SK-N-SH (cell line): ENCODE data around the gene IP6K1. TPM values are rescaled to one million over a fixed set of nuclear protein-coding genes. Genes with fewer than 3 reads are reported as not detected.

ENCODE experiments used
- CTCF ChIA-PET: fragments of 300-600, 350-600 bp; formaldehyde crosslinking; extraction: SDS; loops from one replicate; lab custom pipeline; 2021; lab: Yijun Ruan, JAX
- POLR2A ChIA-PET: fragments of 350-600 bp; sonication (Branson Sonifier 250); formaldehyde crosslinking; extraction: SDS; loops from one replicate; lab custom pipeline; 2020; ENCODE audit warnings: antibody characterized with exemption, inconsistent platforms; lab: Yijun Ruan, JAX
- DNase-seq: peaks from one replicate; pipeline ENCODE4 v3.0.0; 2012
- H2AFZ ChIP-seq: fragments of 200-600 bp; sonication (generic); 2 replicates; pipeline ENCODE4 v1.8.1; 2016; ENCODE audit warnings: antibody characterized with exemption, mild to moderate bottlenecking, low read depth
- H3F3A ChIP-seq: fragments of 200-600 bp; sonication (generic); replicated peaks from 2 replicates; pipeline ENCODE3; 2016; ENCODE audit warnings: antibody characterized with exemption, mild to moderate bottlenecking; ENCODE audit not compliant: insufficient read depth
- H3K27ac ChIP-seq, 2 experiments: fragments of 200-500 bp in 1 of 2; fragments of 200-600 bp in 1 of 2; sonication (Bioruptor generic) in 1 of 2; sonication (generic), shearing (Covaris generic) in 1 of 2; 2 replicates each; pipeline versions ENCODE4 v1.5.1 to v1.6.1; 2014 to 2016; ENCODE audit warnings: low read depth in 2 of 2, inconsistent platforms in 1 of 2, low read length in 1 of 2, mild to moderate bottlenecking in 1 of 2, mixed read lengths in 1 of 2
- H3K27me3 ChIP-seq: fragments of 200-600 bp; sonication (generic), shearing (Covaris generic); 2 replicates; pipeline ENCODE4 v1.6.1; 2016; ENCODE audit warnings: mixed run types; ENCODE audit not compliant: insufficient read depth
- H3K36me3 ChIP-seq, 2 experiments: fragments of 200-500 bp in 1 of 2; fragments of 200-600 bp in 1 of 2; sonication (Bioruptor generic) in 1 of 2; sonication (generic) in 1 of 2; replicated peaks in 1 of 2; 2 replicates each; pipeline versions ENCODE3 to v1.5.1; 2014 to 2016; ENCODE audit warnings: low read length in 1 of 2, mild to moderate bottlenecking in 1 of 2; ENCODE audit not compliant: insufficient read depth in 2 of 2, control insufficient read depth in 1 of 2
- H3K4me1 ChIP-seq, 2 experiments: fragments of 200-500 bp in 1 of 2; fragments of 200-600 bp in 1 of 2; sonication (Bioruptor generic) in 1 of 2; sonication (generic), shearing (Covaris generic) in 1 of 2; 2 replicates each; pipeline versions ENCODE4 v1.5.1 to v1.6.1; 2014 to 2016; ENCODE audit warnings: low read depth in 1 of 2, low read length in 1 of 2, mixed run types in 1 of 2; ENCODE audit not compliant: insufficient read depth in 2 of 2, control insufficient read depth in 1 of 2
- H3K4me2 ChIP-seq: fragments of 200-600 bp; sonication (generic), shearing (Covaris generic); 2 replicates; pipeline ENCODE4 v1.6.1; 2017; ENCODE audit warnings: mixed run types
- H3K4me3 ChIP-seq, 2 experiments: fragments of 200-500 bp in 1 of 2; fragments of 200-600 bp in 1 of 2; sonication (Bioruptor generic) in 1 of 2; sonication (generic), shearing (Covaris generic) in 1 of 2; 2 replicates each; pipeline versions ENCODE4 v1.5.1 to v1.8.1; 2014 to 2016; ENCODE audit warnings: low read depth in 2 of 2, inconsistent platforms in 1 of 2, low read length in 1 of 2, mild to moderate bottlenecking in 1 of 2, mixed read lengths in 1 of 2, moderate library complexity in 1 of 2
- H3K79me2 ChIP-seq: fragments of 200-600 bp; sonication (generic); 2 replicates; pipeline ENCODE4 v1.8.1; 2017; ENCODE audit warnings: mild to moderate bottlenecking; ENCODE audit not compliant: insufficient read depth
- H3K9ac ChIP-seq: fragments of 200-600 bp; sonication (generic); 2 replicates; pipeline ENCODE4 v1.6.1; 2017; ENCODE audit warnings: mixed run types
- H3K9me2 ChIP-seq: fragments of 200-600 bp; sonication (generic); 2 replicates; pipeline ENCODE4 v1.6.1; 2017; ENCODE audit warnings: mixed run types
- H3K9me3 ChIP-seq: fragments of 200-600 bp; sonication (generic); 2 replicates; pipeline ENCODE4 v1.6.1; 2017; ENCODE audit warnings: mixed run types, mild to moderate bottlenecking, moderate library complexity
- H4K20me1 ChIP-seq: fragments of 200-600 bp; sonication (generic); 2 replicates; pipeline ENCODE4 v1.6.1; 2017; ENCODE audit warnings: mild to moderate bottlenecking, mixed run types; ENCODE audit not compliant: insufficient read depth
- CHD2 ChIP-seq: fragments of 150-350 bp; IDR thresholded peaks from 2 replicates; pipeline ENCODE4 v1.6.1; 2018; ENCODE audit warnings: low read length; ENCODE audit not compliant: partially characterized antibody
- EZH2phosphoT487 ChIP-seq: fragments of 200-600 bp; sonication (generic); IDR thresholded peaks from 2 replicates; pipeline ENCODE4 v1.6.1; 2017; ENCODE audit warnings: low read depth, mixed run types, mild to moderate bottlenecking, antibody characterized with exemption, moderate library complexity, borderline replicate concordance
- GATA2 ChIP-seq: sonication (generic); formaldehyde crosslinking; IDR thresholded peaks from 2 replicates; pipeline ENCODE4 v1.5.0; 2020; ENCODE audit warnings: mild to moderate bottlenecking, missing genetic modification reagents
- MXI1 ChIP-seq: IDR thresholded peaks from 2 replicates; pipeline ENCODE4 v1.6.1; 2012; ENCODE audit warnings: mild to moderate bottlenecking, low read depth, low read length, improper control_type of control experiment
- WGBS: methylation state at CpG from one replicate; pipeline ENCODE4 v1.1.6; 2017; ENCODE audit warnings: low lambda C conversion rate; 5-methylcytosine and 5-hydroxymethylcytosine counted together
- polyA plus RNA-seq, 3 experiments: library from polyadenylated mRNA; depleted of rRNA; stranded (reverse); fragments of >200 nt; gene quantifications; 2 replicates each; pipeline ENCODE4 v1.2.3, GENCODE V29; 2012
- TF ChIP-seq, protein P1 (sequence below): IDR thresholded peaks from 2 replicates; pipeline ENCODE4 v1.4.0; 2012; ENCODE audit warnings: low read depth, borderline replicate concordance
- TF ChIP-seq, protein P2 (sequence below): fragments of 150-350 bp; IDR thresholded peaks from 2 replicates; pipeline ENCODE4 v1.6.1; 2017; ENCODE audit warnings: antibody characterized with exemption, low read length, low read depth, borderline replicate concordance
- TF ChIP-seq, protein P3 (sequence below): fragments of 150-350 bp; IDR thresholded peaks from 2 replicates; pipeline ENCODE4 v1.6.1; 2016; ENCODE audit warnings: mild to moderate bottlenecking, low read depth, low read length
- TF ChIP-seq, protein P4 (sequence below): fragments of 200-600 bp; sonication (generic); IDR thresholded peaks from 2 replicates; pipeline ENCODE4 v1.6.1; 2017; ENCODE audit warnings: antibody characterized with exemption, mild to moderate bottlenecking, moderate library complexity
- TF ChIP-seq, protein P5 (sequence below): IDR thresholded peaks from 2 replicates; pipeline ENCODE4 v1.4.0; 2012; ENCODE audit warnings: low read depth, borderline replicate concordance

IP6K1 gene
- polyA plus RNA-seq, 1 of the 3 experiments (the other 2 are of a cell fraction), result 23.3 TPM

DNA sequence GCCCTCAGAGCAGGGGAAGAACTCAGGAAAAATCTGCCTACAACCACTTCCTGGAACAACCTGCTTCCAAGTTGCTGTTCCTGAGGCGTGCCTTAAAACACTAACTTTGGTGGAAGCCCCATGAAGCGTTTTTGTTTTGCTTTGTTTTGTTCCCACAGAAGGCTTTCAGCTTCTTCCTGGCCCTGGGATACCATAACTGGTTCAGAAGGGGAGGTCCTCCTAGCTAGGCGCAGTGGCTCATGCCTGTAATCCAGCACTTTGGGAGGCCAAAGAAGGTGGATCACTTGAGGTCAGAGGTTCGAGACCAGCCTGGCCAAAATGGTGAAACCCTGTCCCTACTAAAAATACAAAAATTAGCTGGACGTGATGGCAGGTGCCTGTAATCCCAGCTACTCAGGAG lies 1.2 kb upstream of the IP6K1 start:
- no peaks in the 10 kb centered on the region for H3K27me3 ChIP-seq
- H3K9me2 ChIP-seq, result no peaks in the 10 kb centered on the region
- WGBS, result 89% methylated on average over 5 of the region's 5 CpGs
- H3K27ac ChIP-seq, result no peak overlapping the region
- H3K4me2 ChIP-seq, result no peak overlapping the region
- TF ChIP-seq, protein P1, sequence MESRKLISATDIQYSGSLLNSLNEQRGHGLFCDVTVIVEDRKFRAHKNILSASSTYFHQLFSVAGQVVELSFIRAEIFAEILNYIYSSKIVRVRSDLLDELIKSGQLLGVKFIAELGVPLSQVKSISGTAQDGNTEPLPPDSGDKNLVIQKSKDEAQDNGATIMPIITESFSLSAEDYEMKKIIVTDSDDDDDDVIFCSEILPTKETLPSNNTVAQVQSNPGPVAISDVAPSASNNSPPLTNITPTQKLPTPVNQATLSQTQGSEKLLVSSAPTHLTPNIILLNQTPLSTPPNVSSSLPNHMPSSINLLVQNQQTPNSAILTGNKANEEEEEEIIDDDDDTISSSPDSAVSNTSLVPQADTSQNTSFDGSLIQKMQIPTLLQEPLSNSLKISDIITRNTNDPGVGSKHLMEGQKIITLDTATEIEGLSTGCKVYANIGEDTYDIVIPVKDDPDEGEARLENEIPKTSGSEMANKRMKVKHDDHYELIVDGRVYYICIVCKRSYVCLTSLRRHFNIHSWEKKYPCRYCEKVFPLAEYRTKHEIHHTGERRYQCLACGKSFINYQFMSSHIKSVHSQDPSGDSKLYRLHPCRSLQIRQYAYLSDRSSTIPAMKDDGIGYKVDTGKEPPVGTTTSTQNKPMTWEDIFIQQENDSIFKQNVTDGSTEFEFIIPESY, result no peak
- TF ChIP-seq, protein P2, sequence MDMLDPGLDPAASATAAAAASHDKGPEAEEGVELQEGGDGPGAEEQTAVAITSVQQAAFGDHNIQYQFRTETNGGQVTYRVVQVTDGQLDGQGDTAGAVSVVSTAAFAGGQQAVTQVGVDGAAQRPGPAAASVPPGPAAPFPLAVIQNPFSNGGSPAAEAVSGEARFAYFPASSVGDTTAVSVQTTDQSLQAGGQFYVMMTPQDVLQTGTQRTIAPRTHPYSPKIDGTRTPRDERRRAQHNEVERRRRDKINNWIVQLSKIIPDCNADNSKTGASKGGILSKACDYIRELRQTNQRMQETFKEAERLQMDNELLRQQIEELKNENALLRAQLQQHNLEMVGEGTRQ, result no peak
- TF ChIP-seq, protein P3, sequence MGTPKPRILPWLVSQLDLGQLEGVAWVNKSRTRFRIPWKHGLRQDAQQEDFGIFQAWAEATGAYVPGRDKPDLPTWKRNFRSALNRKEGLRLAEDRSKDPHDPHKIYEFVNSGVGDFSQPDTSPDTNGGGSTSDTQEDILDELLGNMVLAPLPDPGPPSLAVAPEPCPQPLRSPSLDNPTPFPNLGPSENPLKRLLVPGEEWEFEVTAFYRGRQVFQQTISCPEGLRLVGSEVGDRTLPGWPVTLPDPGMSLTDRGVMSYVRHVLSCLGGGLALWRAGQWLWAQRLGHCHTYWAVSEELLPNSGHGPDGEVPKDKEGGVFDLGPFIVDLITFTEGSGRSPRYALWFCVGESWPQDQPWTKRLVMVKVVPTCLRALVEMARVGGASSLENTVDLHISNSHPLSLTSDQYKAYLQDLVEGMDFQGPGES, result no peak
- TF ChIP-seq, protein P4, sequence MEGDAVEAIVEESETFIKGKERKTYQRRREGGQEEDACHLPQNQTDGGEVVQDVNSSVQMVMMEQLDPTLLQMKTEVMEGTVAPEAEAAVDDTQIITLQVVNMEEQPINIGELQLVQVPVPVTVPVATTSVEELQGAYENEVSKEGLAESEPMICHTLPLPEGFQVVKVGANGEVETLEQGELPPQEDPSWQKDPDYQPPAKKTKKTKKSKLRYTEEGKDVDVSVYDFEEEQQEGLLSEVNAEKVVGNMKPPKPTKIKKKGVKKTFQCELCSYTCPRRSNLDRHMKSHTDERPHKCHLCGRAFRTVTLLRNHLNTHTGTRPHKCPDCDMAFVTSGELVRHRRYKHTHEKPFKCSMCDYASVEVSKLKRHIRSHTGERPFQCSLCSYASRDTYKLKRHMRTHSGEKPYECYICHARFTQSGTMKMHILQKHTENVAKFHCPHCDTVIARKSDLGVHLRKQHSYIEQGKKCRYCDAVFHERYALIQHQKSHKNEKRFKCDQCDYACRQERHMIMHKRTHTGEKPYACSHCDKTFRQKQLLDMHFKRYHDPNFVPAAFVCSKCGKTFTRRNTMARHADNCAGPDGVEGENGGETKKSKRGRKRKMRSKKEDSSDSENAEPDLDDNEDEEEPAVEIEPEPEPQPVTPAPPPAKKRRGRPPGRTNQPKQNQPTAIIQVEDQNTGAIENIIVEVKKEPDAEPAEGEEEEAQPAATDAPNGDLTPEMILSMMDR, result no peak
- TF ChIP-seq CHD2 (no peak), MXI1 (no peak)
- TF ChIP-seq, protein P5, sequence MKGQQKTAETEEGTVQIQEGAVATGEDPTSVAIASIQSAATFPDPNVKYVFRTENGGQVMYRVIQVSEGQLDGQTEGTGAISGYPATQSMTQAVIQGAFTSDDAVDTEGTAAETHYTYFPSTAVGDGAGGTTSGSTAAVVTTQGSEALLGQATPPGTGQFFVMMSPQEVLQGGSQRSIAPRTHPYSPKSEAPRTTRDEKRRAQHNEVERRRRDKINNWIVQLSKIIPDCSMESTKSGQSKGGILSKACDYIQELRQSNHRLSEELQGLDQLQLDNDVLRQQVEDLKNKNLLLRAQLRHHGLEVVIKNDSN, result no peak
- TF ChIP-seq, all 33 proteins: peak for 0
- peaks cover 38% of the 10 kb centered on the region for H3K79me2 ChIP-seq
- ChIA-PET POLR2A (no interaction called here), CTCF (interaction anchor here (0.7 to 3.3 kb wide), 2 partner anchors 15 to 52 kb away, joined by 3 to 23 read pairs; partner anchors contain the start of gene INKA1)
- H3K4me3 ChIP-seq, result no peak overlapping the region; a peak in 1 of 4 replicates
- H2AFZ ChIP-seq, result peak overlapping the region; percentile 91; the same call in 1 of the 2 replicates
- H3K9ac ChIP-seq, result no peak overlapping the region
- peaks cover 5 to 6% of the 10 kb centered on the region in 2 experiments; a peak in 1 of 4 replicates for H3K4me1 ChIP-seq
- peaks cover 0 to 16% of the 10 kb centered on the region in 2 experiments for H3K36me3 ChIP-seq
- H3F3A ChIP-seq, result no peaks in the 10 kb centered on the region
- DNase-seq, result no peak
- H3K9me3 ChIP-seq, result no peaks in the 10 kb centered on the region
- no peaks in the 10 kb centered on the region for H4K20me1 ChIP-seq

DNA sequence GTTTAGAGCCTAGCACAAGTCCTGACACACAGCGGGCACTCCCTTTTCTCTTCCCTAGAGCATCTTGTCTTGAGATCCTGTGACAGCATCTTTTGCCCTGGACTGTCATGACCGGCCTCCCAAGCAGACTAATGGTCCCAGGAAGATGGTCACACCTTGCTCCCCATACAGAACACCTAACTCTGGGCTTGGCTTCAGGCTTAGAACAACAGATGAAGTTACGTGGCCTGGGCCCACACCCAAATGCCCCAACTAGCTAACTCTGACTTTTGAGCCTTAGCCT lies 781 bp upstream of the IP6K1 start:
- H4K20me1 ChIP-seq, result 0 out of 2 replicates have a peak, but pooled peaks cover 4% of the 10 kb centered on the region
- peaks cover 42% of the 10 kb centered on the region for H3K79me2 ChIP-seq
- peak overlapping the region; percentile 58 to 85; a peak in 2 of 4 replicates for H3K27ac ChIP-seq
- peaks cover 5 to 6% of the 10 kb centered on the region in 2 experiments; a peak in 1 of 4 replicates for H3K4me1 ChIP-seq
- no peak for DNase-seq
- no peaks in the 10 kb centered on the region for H3F3A ChIP-seq
- H2AFZ ChIP-seq, result peak overlapping the region; percentile 91
- H3K4me2 ChIP-seq, result peak overlapping the region; percentile 72
- H3K9ac ChIP-seq, result peak overlapping the region; percentile 65; the same call in 1 of the 2 replicates
- POLR2A ChIA-PET, result no interaction called here
- no peaks in the 10 kb centered on the region for H3K9me3 ChIP-seq
- 77% methylated on average over 3 of the region's 3 CpGs for WGBS
- TF ChIP-seq CHD2 (no peak), EZH2phosphoT487 (no peak), GATA2 (CRISPR knock-in tag) (no peak)
- TF ChIP-seq, all 33 proteins: peak for 0
- Histone ChIP-seq H3K36me3 (peaks cover 0 to 17% of the 10 kb centered on the region in 2 experiments), H3K9me2 (no peaks in the 10 kb centered on the region), H3K27me3 (no peaks in the 10 kb centered on the region), H3K4me3 (peak overlapping the region; percentile 35 to 68; a peak in 2 of 4 replicates)
- CTCF ChIA-PET, result interaction anchor here (1.2 to 3.3 kb wide), 2 partner anchors 15 to 119 kb away, joined by 4 to 23 read pairs; partner anchors contain the start of gene INKA1
